B cell (primary cell): ENCODE results near the gene CSNK2B. TPM values are rescaled to one million over a fixed set of nuclear protein-coding genes. Genes with fewer than 3 reads are reported as not detected.
"Not testable (repeated sequence)": the region's sequence is repeated elsewhere in the genome, so short reads cannot be mapped to it uniquely, and the experiment has no call there.

Experiments used
- ATAC-seq: fragments of 200-7000 bp; cut with Tn5 transposase; one replicate; pipeline ENCODE4 v1.10.0; 2021; ENCODE audit warnings: low read depth, mild to moderate bottlenecking, moderate number of reproducible peaks, moderate library complexity
- CTCF ChIA-PET: fragments of 350-600 bp; sonication (Branson Sonifier 250); formaldehyde crosslinking; loops from one replicate; lab custom pipeline; 2021; ENCODE audit warnings: antibody characterized with exemption, inconsistent platforms; lab: Charles Lee
- POLR2A ChIA-PET: fragments of 350-600 bp; sonication (Branson Sonifier 250); formaldehyde crosslinking; loops from one replicate; lab custom pipeline; 2021; ENCODE audit warnings: antibody characterized with exemption; lab: Charles Lee
- DNase-seq: peaks from one replicate; pipeline ENCODE4 v3.0.0; 2013
- H2AFZ ChIP-seq: 2 replicates; pipeline ENCODE4 v1.6.1; 2012; ENCODE audit warnings: mild to moderate bottlenecking, low read depth, low read length; ENCODE audit not compliant: insufficient read depth, poor library complexity, severe bottlenecking
- H3K27ac ChIP-seq, 2 donors: 1 replicate in 1 of 2; 2 replicates in 1 of 2; pipeline ENCODE4 v1.5.1; 2012 to 2013; ENCODE audit warnings: low read length in 2 of 2, mild to moderate bottlenecking in 2 of 2, moderate library complexity in 1 of 2
- H3K27me3 ChIP-seq, 4 experiments: fragments of 200-600 bp in 1 of 4; sonication (generic) in 1 of 4; replicated peaks in 1 of 4; 1 replicate in 2 of 4; 2 replicates in 2 of 4; pipeline versions ENCODE4 v1.6.1 to v1.7.0; 2013 to 2016; ENCODE audit warnings: low read length in 3 of 4, mild to moderate bottlenecking in 2 of 4, mixed read lengths in 1 of 4, moderate library complexity in 1 of 4; ENCODE audit not compliant: insufficient read depth in 4 of 4, control insufficient read depth in 3 of 4; ENCODE audit errors: control extremely low read depth in 1 of 4
- H3K36me3 ChIP-seq, 2 experiments: replicated peaks in 1 of 2; 1 replicate in 1 of 2; 2 replicates in 1 of 2; pipeline versions ENCODE4 v1.6.1 to v1.7.1; 2013; ENCODE audit warnings: low read length in 1 of 2; ENCODE audit not compliant: insufficient read depth in 2 of 2, control insufficient read depth in 1 of 2; ENCODE audit errors: control extremely low read depth in 1 of 2, extremely low read depth in 1 of 2
- H3K4me1 ChIP-seq, 2 donors: fragments of 200-600 bp in 1 of 2; sonication (generic) in 1 of 2; 1 replicate in 1 of 2; 2 replicates in 1 of 2; pipeline versions ENCODE4 v1.5.1 to v1.6.1; 2013 to 2017; ENCODE audit warnings: low read length in 2 of 2; ENCODE audit not compliant: control insufficient read depth in 2 of 2, insufficient read depth in 2 of 2
- H3K4me2 ChIP-seq: replicated peaks from 2 replicates; pipeline ENCODE3; 2012; ENCODE audit warnings: mild to moderate bottlenecking, low read depth, low read length; ENCODE audit not compliant: poor library complexity, severe bottlenecking
- H3K4me3 ChIP-seq, 5 experiments: fragments of 200-600 bp in 1 of 5; sonication (generic) in 1 of 5; 1 replicate in 3 of 5; 2 replicates in 2 of 5; pipeline versions ENCODE4 v1.5.1 to v1.7.0; 2011 to 2016; ENCODE audit warnings: low read length in 4 of 5, mild to moderate bottlenecking in 4 of 5, low read depth in 2 of 5, control low read depth in 1 of 5, moderate library complexity in 1 of 5; ENCODE audit not compliant: insufficient read depth in 1 of 5; ENCODE audit errors: control extremely low read depth in 1 of 5, extremely low read depth in 1 of 5
- H3K79me2 ChIP-seq: fragments of 200-600 bp; sonication (generic); one replicate; pipeline ENCODE4 v1.6.0; 2016; ENCODE audit warnings: low read length; ENCODE audit not compliant: control insufficient read depth, insufficient read depth
- H3K9ac ChIP-seq: fragments of 200-600 bp; sonication (generic); 2 replicates; pipeline ENCODE4 v1.6.1; 2017; ENCODE audit warnings: mild to moderate bottlenecking, low read length, moderate library complexity
- H3K9me3 ChIP-seq, 3 donors: one replicate each; pipeline versions ENCODE4 v1.6.1 to v1.7.1; 2013; ENCODE audit warnings: low read length in 2 of 3; ENCODE audit not compliant: control insufficient read depth in 2 of 3, insufficient read depth in 1 of 3; ENCODE audit errors: control extremely low read depth in 1 of 3
- H4K20me1 ChIP-seq: 2 replicates; pipeline ENCODE4 v1.6.0; 2012; ENCODE audit warnings: mild to moderate bottlenecking, low read length; ENCODE audit not compliant: insufficient read depth, control insufficient read depth, poor library complexity, severe bottlenecking
- H3K27ac Mint-ChIP-seq: one replicate; pipeline ENCODE4 v1.8.0; 2021; ENCODE audit warnings: mixed read lengths
- H3K27me3 Mint-ChIP-seq: one replicate; pipeline ENCODE4 v1.8.0; 2021; ENCODE audit warnings: mixed read lengths
- H3K4me1 Mint-ChIP-seq: one replicate; pipeline ENCODE4 v1.8.0; 2021; ENCODE audit warnings: mixed read lengths
- H3K4me3 Mint-ChIP-seq: one replicate; pipeline ENCODE4 v1.8.0; 2021; ENCODE audit warnings: mixed read lengths
- H3K9me3 Mint-ChIP-seq: one replicate; pipeline ENCODE4 v1.8.0; 2022; ENCODE audit warnings: mixed read lengths; ENCODE audit not compliant: insufficient read depth
- CTCF ChIP-seq: fragments of 200-600 bp; IDR thresholded peaks from one replicate; pipeline ENCODE4 v1.8.0; 2022; ENCODE audit warnings: antibody characterized with exemption, mild to moderate bottlenecking
- EZH2 ChIP-seq: IDR thresholded peaks from 2 replicates; pipeline ENCODE4 v1.6.1; 2012; ENCODE audit warnings: borderline replicate concordance, low read depth, mild to moderate bottlenecking, moderate library complexity, low read length; ENCODE audit not compliant: insufficient read depth, poor library complexity, severe bottlenecking
- WGBS: methylation state at CpG from one replicate; pipeline ENCODE4 v1.1.5; 2013; ENCODE audit warnings: missing lambda C conversion rate; ENCODE audit not compliant: insufficient coverage; 5-methylcytosine and 5-hydroxymethylcytosine counted together
- intact Hi-C: fragments of 100-400 bp; cut with micrococcal nuclease; formaldehyde crosslinking; loops from one replicate; pipeline ENCODE4 v1.10.0; 2022
- polyA plus RNA-seq: library from polyadenylated mRNA; depleted of rRNA; stranded (reverse); fragments of >200 nt; gene quantifications from 2 replicates; pipeline ENCODE4 v1.2.3, GENCODE V29; 2012
- total RNA-seq, 2 donors: library from RNA; stranded (reverse); fragments of 120-200 nt in 1 of 2; gene quantifications; 1 replicate in 1 of 2; 2 replicates in 1 of 2; pipeline versions ENCODE4 v1.2.3 to v1.2.4, GENCODE V29; 2013 to 2022

CSNK2B gene
- total and polyA plus RNA-seq, 2 donors (not counting 1 experiment from before 2014, with no cell fraction given), result 142 to 146 TPM

- Mint-ChIP-seq H3K4me3 (no peak overlapping the region), H3K27ac (no peak overlapping the region), H3K4me1 (peaks cover 20% of the 10 kb centered on the region), H3K27me3 (peaks cover 2% of the 10 kb centered on the region), H3K9me3 (no peaks in the 10 kb centered on the region)
- ATAC-seq (no peak), DNase-seq (no peak)
- no peaks in the 10 kb centered on the region for H4K20me1 ChIP-seq
- no peak overlapping the region for H3K27ac ChIP-seq
- TF ChIP-seq CTCF, result no peak
- TF ChIP-seq EZH2, result no peak
- H3K27me3 ChIP-seq, result peaks cover 0 to 6% (median 0%) of the 10 kb centered on the region in 4 experiments
- POLR2A ChIA-PET, result no interaction called here
- H3K9me3 ChIP-seq, result no peaks in the 10 kb centered on the region
- H3K36me3 ChIP-seq, result no peaks in the 10 kb centered on the region
- no peak overlapping the region for H3K4me2 ChIP-seq
- no peak overlapping the region for H3K9ac ChIP-seq
- H3K4me1 ChIP-seq, result peaks cover 15 to 24% of the 10 kb centered on the region in 2 donors
- intact Hi-C loops, result no loop called here
- no peak overlapping the region for H2AFZ ChIP-seq
- WGBS, result 94% methylated on average over 8 of the region's 10 CpGs
- CTCF ChIA-PET, result no interaction called here
- peaks cover 3% of the 10 kb centered on the region for H3K79me2 ChIP-seq
- no peak overlapping the region for H3K4me3 ChIP-seq
These were observed 41.8 kb downstream of the CSNK2B start for GRCh38 chr6:31707701-31708100.

GRCh38 chr6:31708224-31708623, 42.3 kb downstream of the CSNK2B start:
- Mint-ChIP-seq H3K4me1 (peaks cover 18% of the 10 kb centered on the region), H3K27ac (no peak overlapping the region), H3K9me3 (no peaks in the 10 kb centered on the region), H3K27me3 (peaks cover 3% of the 10 kb centered on the region), H3K4me3 (no peak overlapping the region)
- H3K9me3 ChIP-seq, result no peaks in the 10 kb centered on the region
- no peak for ATAC-seq
- H3K27ac ChIP-seq, result no peak overlapping the region
- H3K4me1 ChIP-seq, result peaks cover 15 to 24% of the 10 kb centered on the region in 2 donors
- DNase-seq, result no peak
- CTCF ChIA-PET, result no interaction called here
- H3K4me2 ChIP-seq, result no peak overlapping the region
- POLR2A ChIA-PET, result no interaction called here
- intact Hi-C loops, result no loop called here
- WGBS, result 89% methylated on average over 1 of the region's 3 CpGs
- peaks cover 0 to 6% (median 0%) of the 10 kb centered on the region in 4 experiments for H3K27me3 ChIP-seq
- no peaks in the 10 kb centered on the region for H3K79me2 ChIP-seq
- H3K9ac ChIP-seq, result no peak overlapping the region
- no peaks in the 10 kb centered on the region for H3K36me3 ChIP-seq
- no peak overlapping the region for H3K4me3 ChIP-seq
- H2AFZ ChIP-seq, result no peak overlapping the region
- no peak for TF ChIP-seq EZH2
- TF ChIP-seq CTCF, result no peak
- no peaks in the 10 kb centered on the region for H4K20me1 ChIP-seq

- CTCF ChIA-PET, result not testable (repeated sequence)
These were observed 43.3 kb downstream of the CSNK2B start for GRCh38 chr6:31709157-31709556.

More at GRCh38 chr6:31709157-31709556, 43.3 kb downstream of the CSNK2B start:
- POLR2A ChIA-PET, H3K9me3 Mint-ChIP-seq, H2AFZ ChIP-seq, H4K20me1 ChIP-seq, H3K79me2 ChIP-seq, ATAC-seq, H3K27me3 Mint-ChIP-seq, H3K27ac ChIP-seq, H3K9ac ChIP-seq, H3K36me3 ChIP-seq, H3K27ac Mint-ChIP-seq, H3K9me3 ChIP-seq, H3K4me2 ChIP-seq, H3K4me3 ChIP-seq, intact Hi-C loops, DNase-seq, H3K4me3 Mint-ChIP-seq, H3K27me3 ChIP-seq: not testable (repeated sequence)
- WGBS, result 97% methylated on average over 8 of the region's 11 CpGs
- H3K4me1 ChIP-seq, result peaks cover 10 to 16% of the 10 kb centered on the region in 2 donors
- H3K4me1 Mint-ChIP-seq, result peaks cover 14% of the 10 kb centered on the region
